ENCODE data around the gene USP17L30.
"Not testable (repeated sequence)": the region's sequence is repeated elsewhere in the genome, so short reads cannot be mapped to it uniquely, and the experiment has no call there.

Gene USP17L30

GRCh38 chr4:9362829-9363228 is at the start of gene USP17L30:
Gene USP17L30, plus strand, starts transcription at chr4:9363129. Its CDS starts 0 bp downstream, at chr4:9363129.
- DNase-seq = not testable (repeated sequence)

GRCh38 chr4:9324191-9324590 is 38.7 kb upstream of the USP17L30 start:
- DNase-seq = not testable (repeated sequence)

- not testable (repeated sequence) for DNase-seq
Observed at GRCh38 chr4:9324865-9325264, 38.1 kb upstream of the USP17L30 start, which contains the start of gene USP17L24. Gene USP17L24, plus strand, starts transcription at chr4:9325165. Its CDS starts 0 bp downstream, at chr4:9325165.

- not testable (repeated sequence) for DNase-seq
Observed at GRCh38 chr4:9329611-9330010, 33.3 kb upstream of the USP17L30 start, which contains the start of gene USP17L25. Gene USP17L25, plus strand, starts transcription at chr4:9329911. Its CDS starts 0 bp downstream, at chr4:9329911.

- DNase-seq = not testable (repeated sequence)
Observed at GRCh38 chr4:9334358-9334757, 28.6 kb upstream of the USP17L30 start, which contains the start of gene USP17L26. Gene USP17L26, plus strand, starts transcription at chr4:9334658. Its CDS starts 0 bp downstream, at chr4:9334658.

GRCh38 chr4:9339103-9339502 is 23.8 kb upstream of the USP17L30 start, which contains the start of gene USP17L5:
Gene USP17L5, plus strand, starts transcription at chr4:9339403. Its CDS starts 0 bp downstream, at chr4:9339403.
- not testable (repeated sequence) for DNase-seq

GRCh38 chr4:9343848-9344247 is 19.1 kb upstream of the USP17L30 start, which contains the start of gene USP17L27:
Gene USP17L27, plus strand, starts transcription at chr4:9344148. Its CDS starts 0 bp downstream, at chr4:9344148.
- not testable (repeated sequence) for DNase-seq

- DNase-seq = not testable (repeated sequence)
Observed at GRCh38 chr4:9348593-9348992, 14.3 kb upstream of the USP17L30 start, which contains the start of gene USP17L28. Gene USP17L28, plus strand, starts transcription at chr4:9348893. Its CDS starts 0 bp downstream, at chr4:9348893.

GRCh38 chr4:9350866-9351265 is 12.1 kb upstream of the USP17L30 start:
- not testable (repeated sequence) for DNase-seq

- DNase-seq = not testable (repeated sequence)
Observed at GRCh38 chr4:9353338-9353737, 9.6 kb upstream of the USP17L30 start, which contains the start of gene USP17L29. Gene USP17L29, plus strand, starts transcription at chr4:9353638. Its CDS starts 0 bp downstream, at chr4:9353638.

- DNase-seq = not testable (repeated sequence)
Observed at GRCh38 chr4:9379881-9380280, 17.0 kb downstream of the USP17L30 start.

- DNase-seq = peak in 1 of 3 donors; percentile 10
Observed at GRCh38 chr4:9381012-9381534, 18.1 kb downstream of the USP17L30 start.

GRCh38 chr4:9384126-9384525 is 21.2 kb downstream of the USP17L30 start:
- no peak for DNase-seq

- not testable (repeated sequence) for DNase-seq
Observed at GRCh38 chr4:9389001-9389400, 26.1 kb downstream of the USP17L30 start.

- DNase-seq = not testable (repeated sequence)
Observed at GRCh38 chr4:9405774-9406173, 42.8 kb downstream of the USP17L30 start.

GRCh38 chr4:9406491-9406890 is 43.6 kb downstream of the USP17L30 start:
- not testable (repeated sequence) for DNase-seq

GRCh38 chr4:9409793-9410192 is 46.9 kb downstream of the USP17L30 start:
- DNase-seq = no peak

Data from suppressor macrophage treated with lipopolysaccharide for 1 hour (primary cell).